ENCODE data around the gene CRHR1. TPM values are rescaled to one million over a fixed set of nuclear protein-coding genes. Genes with fewer than 3 reads are reported as not detected.

Gene CRHR1
- total and polyA plus RNA-seq, 7 donors = 0.09 to 0.30 TPM; not detected in 5

DNA sequence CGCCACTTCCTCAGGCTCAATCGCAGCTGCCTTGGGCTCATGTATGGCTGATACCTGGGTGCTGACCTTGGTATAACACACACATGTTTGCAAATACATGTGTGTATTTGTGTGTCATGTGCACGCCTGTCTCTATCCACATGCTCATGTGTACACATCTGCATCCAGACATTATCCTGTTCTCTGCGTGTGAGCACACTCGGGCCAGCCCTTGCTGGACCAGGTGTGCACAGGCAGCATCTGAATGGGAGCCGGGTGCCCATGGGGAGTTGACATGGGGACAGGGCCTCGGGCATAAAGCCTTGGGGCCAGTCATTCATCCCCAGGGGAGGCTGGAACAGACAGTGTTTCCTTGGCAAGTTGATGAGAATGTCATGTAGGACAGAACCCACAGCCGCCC, 29.1 kb upstream of the CRHR1 start:
- DNase-seq (no peak), ATAC-seq (no peak)
- Histone ChIP-seq H3K27ac (no peak overlapping the region), H3K4me1 (no peaks in the 10 kb centered on the region), H3K36me3 (ENCODE audit: insufficient read depth in 1 of 2, low read depth in 1 of 2) (no peaks in the 10 kb centered on the region), H3K27me3 (ENCODE audit: insufficient read depth in 3 of 3, low read length in 2 of 3) (peaks cover 0 to 13% (median 9%) of the 10 kb centered on the region in 3 donors), H3K9me3 (no peaks in the 10 kb centered on the region), H3K4me3 (no peak overlapping the region)
- TF ChIP-seq, protein P1, sequence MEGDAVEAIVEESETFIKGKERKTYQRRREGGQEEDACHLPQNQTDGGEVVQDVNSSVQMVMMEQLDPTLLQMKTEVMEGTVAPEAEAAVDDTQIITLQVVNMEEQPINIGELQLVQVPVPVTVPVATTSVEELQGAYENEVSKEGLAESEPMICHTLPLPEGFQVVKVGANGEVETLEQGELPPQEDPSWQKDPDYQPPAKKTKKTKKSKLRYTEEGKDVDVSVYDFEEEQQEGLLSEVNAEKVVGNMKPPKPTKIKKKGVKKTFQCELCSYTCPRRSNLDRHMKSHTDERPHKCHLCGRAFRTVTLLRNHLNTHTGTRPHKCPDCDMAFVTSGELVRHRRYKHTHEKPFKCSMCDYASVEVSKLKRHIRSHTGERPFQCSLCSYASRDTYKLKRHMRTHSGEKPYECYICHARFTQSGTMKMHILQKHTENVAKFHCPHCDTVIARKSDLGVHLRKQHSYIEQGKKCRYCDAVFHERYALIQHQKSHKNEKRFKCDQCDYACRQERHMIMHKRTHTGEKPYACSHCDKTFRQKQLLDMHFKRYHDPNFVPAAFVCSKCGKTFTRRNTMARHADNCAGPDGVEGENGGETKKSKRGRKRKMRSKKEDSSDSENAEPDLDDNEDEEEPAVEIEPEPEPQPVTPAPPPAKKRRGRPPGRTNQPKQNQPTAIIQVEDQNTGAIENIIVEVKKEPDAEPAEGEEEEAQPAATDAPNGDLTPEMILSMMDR (IDR thresholded peaks at IDR 0.05) = no peak
- intact Hi-C loops (cut with DNase I) = loop anchor here in 1 of 2 donors (5.0 kb wide), 1 partner anchor 53 kb away; no protein-coding TSS in a partner anchor
- 75 to 81% (median 79%) methylated on average over 8 of the region's 8 CpGs for WGBS, 3 donors

DNA sequence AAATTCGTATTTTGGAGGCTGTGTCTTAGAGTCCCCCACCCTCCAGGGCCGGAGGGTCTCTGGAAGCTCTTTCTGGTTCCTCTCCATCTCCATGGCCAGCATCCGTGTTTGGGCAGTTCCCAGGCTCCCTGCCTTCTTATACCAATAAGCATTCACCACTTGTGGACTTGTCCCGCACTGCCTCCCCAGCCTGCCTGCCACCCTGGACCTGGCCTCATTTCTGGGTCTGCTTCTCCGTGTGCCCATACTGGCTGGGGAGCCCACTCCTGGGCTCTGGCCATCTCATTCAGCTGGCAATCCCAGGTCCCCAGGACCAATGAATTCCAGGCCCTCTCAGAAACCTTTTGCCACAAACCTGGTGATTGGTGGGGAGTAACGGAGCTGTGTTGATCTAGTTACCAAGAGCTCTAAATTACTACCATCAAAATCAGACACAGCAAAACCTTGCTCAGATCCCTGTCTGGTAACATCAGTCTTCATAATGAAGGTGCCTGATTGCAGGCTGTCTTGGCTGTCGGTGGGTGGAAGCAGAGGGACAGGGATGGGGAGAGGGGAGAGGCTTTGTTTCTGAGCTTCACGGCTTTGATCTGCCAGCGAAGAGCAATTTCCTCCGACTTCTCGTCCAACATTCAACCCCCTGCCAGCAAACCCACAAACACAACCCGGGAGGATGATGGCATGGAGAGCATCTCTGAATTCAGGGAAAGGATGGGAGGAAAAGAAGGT, 27.7 kb upstream of the CRHR1 start:
- WGBS, 3 donors = 34 to 36% (median 36%) methylated on average over 12 of the region's 12 CpGs
- no peak overlapping the region for H3K27ac ChIP-seq
- intact Hi-C loops (cut with DNase I) = loop anchor here in 1 of 2 donors (5.0 kb wide), 1 partner anchor 54 kb away; no protein-coding TSS in a partner anchor
- TF ChIP-seq, protein P1 (IDR thresholded peaks at IDR 0.05) = no peak
- no peaks in the 10 kb centered on the region for H3K9me3 ChIP-seq
- H3K27me3 ChIP-seq (ENCODE audit: insufficient read depth in 3 of 3, low read length in 2 of 3) = peaks cover 0 to 13% (median 9%) of the 10 kb centered on the region in 3 donors
- H3K36me3 ChIP-seq (ENCODE audit: insufficient read depth in 1 of 2, low read depth in 1 of 2) = no peaks in the 10 kb centered on the region
- DNase-seq (no peak), ATAC-seq (no peak)
- no peak overlapping the region for H3K4me3 ChIP-seq
- no peaks in the 10 kb centered on the region for H3K4me1 ChIP-seq

DNA sequence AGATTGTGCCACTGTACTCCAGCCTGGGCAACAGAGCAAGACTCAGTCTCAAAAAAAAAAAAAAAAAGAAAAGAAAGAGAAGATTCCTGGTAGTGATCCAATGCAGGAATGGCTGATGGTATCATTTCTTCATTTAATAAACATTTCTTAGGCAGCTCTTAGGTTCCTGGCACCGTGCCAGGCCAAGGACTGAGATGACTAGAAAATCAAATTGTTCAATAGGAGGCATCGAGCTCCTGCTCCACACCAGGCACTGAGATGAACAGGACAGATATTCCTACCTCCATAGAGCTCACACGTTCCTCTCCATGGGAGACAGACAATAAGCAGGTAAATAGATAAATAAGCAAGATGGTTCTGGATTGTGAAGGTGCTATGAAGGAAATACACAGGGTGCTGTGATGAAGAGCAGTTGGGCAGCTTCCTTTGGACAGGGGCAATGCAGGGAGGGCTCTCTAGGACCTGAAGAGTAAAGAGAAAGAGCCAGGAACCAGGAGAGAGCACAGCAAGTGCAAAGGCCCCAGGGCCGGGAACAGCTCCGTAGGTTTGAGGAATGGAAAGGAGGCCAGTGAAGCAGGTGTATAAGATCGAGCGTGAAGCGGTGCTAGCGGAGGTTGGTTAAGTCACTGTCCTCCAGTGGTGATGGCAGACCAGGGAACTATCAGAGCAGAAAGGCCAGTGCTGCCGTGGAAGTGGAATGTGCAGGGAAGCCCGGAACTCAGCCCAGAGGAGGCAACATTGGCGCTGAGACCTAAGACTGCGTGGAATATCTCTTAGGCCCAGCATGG, 26.5 kb upstream of the CRHR1 start:
- Histone ChIP-seq H3K27ac (no peak overlapping the region), H3K36me3 (ENCODE audit: insufficient read depth in 1 of 2, low read depth in 1 of 2) (no peaks in the 10 kb centered on the region), H3K27me3 (ENCODE audit: insufficient read depth in 3 of 3, low read length in 2 of 3) (peaks cover 0 to 13% (median 9%) of the 10 kb centered on the region in 3 donors), H3K4me1 (no peaks in the 10 kb centered on the region), H3K9me3 (no peaks in the 10 kb centered on the region), H3K4me3 (no peak overlapping the region)
- TF ChIP-seq, protein P1 (IDR thresholded peaks at IDR 0.05) = no peak
- DNase-seq (no peak), ATAC-seq (no peak)
- intact Hi-C loops (cut with DNase I) = loop anchor here in 1 of 2 donors (5.0 kb wide), 1 partner anchor 55 kb away; no protein-coding TSS in a partner anchor
- WGBS, 3 donors = 75 to 76% (median 75%) methylated on average over 13 of the region's 13 CpGs

DNA sequence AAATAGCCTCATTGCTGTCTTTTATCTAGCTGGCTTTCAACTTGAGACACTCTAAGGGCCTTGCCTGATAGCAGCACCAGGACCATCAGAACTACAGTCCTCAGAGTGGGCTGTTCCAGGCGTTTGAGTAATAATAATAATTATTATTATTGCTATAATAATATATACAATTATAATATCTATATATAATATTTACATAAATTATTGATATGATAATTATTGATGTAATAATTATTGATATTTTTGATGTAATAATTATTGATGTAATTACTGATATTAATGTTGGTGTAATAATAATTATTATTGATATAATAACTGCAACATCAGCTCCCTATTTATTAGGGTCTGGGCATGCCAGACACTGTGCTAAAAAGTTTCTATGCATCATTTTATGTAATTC, 25.6 kb upstream of the CRHR1 start:
- intact Hi-C loops (cut with DNase I) = loop anchor here in 1 of 2 donors (5.0 kb wide), 1 partner anchor 56 kb away; no protein-coding TSS in a partner anchor
- H3K27me3 ChIP-seq (ENCODE audit: insufficient read depth in 3 of 3, low read length in 2 of 3) = peaks cover 0 to 11% (median 9%) of the 10 kb centered on the region in 3 donors
- no peaks in the 10 kb centered on the region for H3K9me3 ChIP-seq
- no peak overlapping the region for H3K4me3 ChIP-seq
- H3K27ac ChIP-seq = no peak overlapping the region
- WGBS, 3 donors = 59 to 86% (median 72%) methylated on average over 1 of the region's 1 CpG
- ATAC-seq (no peak), DNase-seq (no peak)
- no peaks in the 10 kb centered on the region for H3K4me1 ChIP-seq
- no peaks in the 10 kb centered on the region for H3K36me3 ChIP-seq (ENCODE audit: insufficient read depth in 1 of 2, low read depth in 1 of 2)
- TF ChIP-seq, protein P1 (IDR thresholded peaks at IDR 0.05) = no peak

All from psoas muscle (tissue), 8 donors.